ENCODE measurements around the gene MLPH. TPM values are rescaled to one million over a fixed set of nuclear protein-coding genes. Genes with fewer than 3 reads are reported as not detected.

Gene MLPH
- total and polyA plus RNA-seq, 2 of the 13 experiments (the other 11 are each of a cell fraction or from before 2014, with no cell fraction given) = 0.12 TPM; not detected in 1

DNA sequence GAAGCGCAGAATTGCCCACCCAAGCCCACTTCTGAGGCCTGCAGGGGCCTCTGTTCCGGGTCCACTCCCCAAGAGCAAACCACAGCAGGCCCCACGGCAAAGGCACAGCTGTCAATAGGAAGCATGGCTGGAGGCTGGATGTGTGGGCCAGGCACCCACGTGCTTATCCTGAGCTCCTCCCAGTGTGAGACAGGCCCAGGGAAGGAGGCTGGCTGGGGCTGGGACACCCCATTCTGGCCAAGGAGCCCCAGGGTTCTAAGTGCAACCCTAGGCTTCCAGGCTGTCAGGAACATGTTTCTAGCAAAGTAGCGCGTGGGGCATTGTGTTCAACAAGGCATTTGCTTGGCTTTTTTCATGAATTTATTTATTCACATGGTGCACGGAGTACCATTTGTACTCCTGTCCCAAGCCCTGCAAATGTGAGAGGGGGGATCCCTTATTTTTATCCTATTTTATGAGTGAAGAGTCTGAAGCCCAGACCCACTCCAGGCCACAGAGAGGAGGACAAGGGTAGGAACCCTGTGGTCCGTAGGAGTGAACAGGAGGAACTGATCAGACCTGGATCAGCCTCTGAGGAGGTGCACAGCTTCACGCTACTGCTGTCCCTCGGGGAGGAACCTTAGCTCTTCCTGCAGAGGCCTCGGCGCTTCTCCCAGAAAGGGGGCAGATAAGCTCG lies 109.6 kb downstream of the MLPH start (continued):
- TF ChIP-seq, protein P1, sequence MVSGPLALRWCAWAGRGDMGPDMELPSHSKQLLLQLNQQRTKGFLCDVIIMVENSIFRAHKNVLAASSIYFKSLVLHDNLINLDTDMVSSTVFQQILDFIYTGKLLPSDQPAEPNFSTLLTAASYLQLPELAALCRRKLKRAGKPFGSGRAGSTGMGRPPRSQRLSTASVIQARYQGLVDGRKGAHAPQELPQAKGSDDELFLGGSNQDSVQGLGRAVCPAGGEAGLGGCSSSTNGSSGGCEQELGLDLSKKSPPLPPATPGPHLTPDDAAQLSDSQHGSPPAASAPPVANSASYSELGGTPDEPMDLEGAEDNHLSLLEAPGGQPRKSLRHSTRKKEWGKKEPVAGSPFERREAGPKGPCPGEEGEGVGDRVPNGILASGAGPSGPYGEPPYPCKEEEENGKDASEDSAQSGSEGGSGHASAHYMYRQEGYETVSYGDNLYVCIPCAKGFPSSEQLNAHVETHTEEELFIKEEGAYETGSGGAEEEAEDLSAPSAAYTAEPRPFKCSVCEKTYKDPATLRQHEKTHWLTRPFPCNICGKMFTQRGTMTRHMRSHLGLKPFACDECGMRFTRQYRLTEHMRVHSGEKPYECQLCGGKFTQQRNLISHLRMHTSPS (CRISPR knock-in tag; IDR thresholded peaks at IDR 0.05; ENCODE audit: low read depth) = no peak
- no peak for TF ChIP-seq ARNT2 (CRISPR knock-in tag; IDR thresholded peaks at IDR 0.05; ENCODE audit: low read depth)
- no peak for TF ChIP-seq ZNF605 (CRISPR knock-in tag; IDR thresholded peaks at IDR 0.05)
- TF ChIP-seq ZBTB7B (CRISPR knock-in tag; IDR thresholded peaks at IDR 0.05) = 0 out of 2 replicates have a peak, but pooled peaks have one; percentile 30
- TF ChIP-seq TEAD3 (CRISPR knock-in tag; optimal IDR thresholded peaks at IDR 0.05; ENCODE audit: borderline replicate concordance) = no peak
- no peak for TF ChIP-seq ZFP41 (CRISPR knock-in tag; IDR thresholded peaks at IDR 0.05; ENCODE audit: borderline replicate concordance)
- no peak for TF ChIP-seq RAD21 (CRISPR knock-in tag; IDR thresholded peaks at IDR 0.05)
- TF ChIP-seq ZNF460 (CRISPR knock-in tag; IDR thresholded peaks at IDR 0.05; ENCODE audit: borderline replicate concordance) = no peak
- TF ChIP-seq ZNF546 (CRISPR knock-in tag; conservative IDR thresholded peaks at IDR 0.05) = no peak
- no peak for TF ChIP-seq MATR3 (CRISPR knock-in tag; IDR thresholded peaks at IDR 0.05)
- TF ChIP-seq, protein P2, sequence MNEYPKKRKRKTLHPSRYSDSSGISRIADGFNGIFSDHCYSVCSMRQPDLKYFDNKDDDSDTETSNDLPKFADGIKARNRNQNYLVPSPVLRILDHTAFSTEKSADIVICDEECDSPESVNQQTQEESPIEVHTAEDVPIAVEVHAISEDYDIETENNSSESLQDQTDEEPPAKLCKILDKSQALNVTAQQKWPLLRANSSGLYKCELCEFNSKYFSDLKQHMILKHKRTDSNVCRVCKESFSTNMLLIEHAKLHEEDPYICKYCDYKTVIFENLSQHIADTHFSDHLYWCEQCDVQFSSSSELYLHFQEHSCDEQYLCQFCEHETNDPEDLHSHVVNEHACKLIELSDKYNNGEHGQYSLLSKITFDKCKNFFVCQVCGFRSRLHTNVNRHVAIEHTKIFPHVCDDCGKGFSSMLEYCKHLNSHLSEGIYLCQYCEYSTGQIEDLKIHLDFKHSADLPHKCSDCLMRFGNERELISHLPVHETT (CRISPR knock-in tag; conservative IDR thresholded peaks at IDR 0.05) = no peak
- TF ChIP-seq SP4 (CRISPR knock-in tag; IDR thresholded peaks at IDR 0.05) = peak; percentile 8; the same call in 1 of the 2 replicates
- no peak for TF ChIP-seq ZNF383 (CRISPR knock-in tag; IDR thresholded peaks at IDR 0.05; ENCODE audit: borderline replicate concordance)
- TF ChIP-seq, protein P3, sequence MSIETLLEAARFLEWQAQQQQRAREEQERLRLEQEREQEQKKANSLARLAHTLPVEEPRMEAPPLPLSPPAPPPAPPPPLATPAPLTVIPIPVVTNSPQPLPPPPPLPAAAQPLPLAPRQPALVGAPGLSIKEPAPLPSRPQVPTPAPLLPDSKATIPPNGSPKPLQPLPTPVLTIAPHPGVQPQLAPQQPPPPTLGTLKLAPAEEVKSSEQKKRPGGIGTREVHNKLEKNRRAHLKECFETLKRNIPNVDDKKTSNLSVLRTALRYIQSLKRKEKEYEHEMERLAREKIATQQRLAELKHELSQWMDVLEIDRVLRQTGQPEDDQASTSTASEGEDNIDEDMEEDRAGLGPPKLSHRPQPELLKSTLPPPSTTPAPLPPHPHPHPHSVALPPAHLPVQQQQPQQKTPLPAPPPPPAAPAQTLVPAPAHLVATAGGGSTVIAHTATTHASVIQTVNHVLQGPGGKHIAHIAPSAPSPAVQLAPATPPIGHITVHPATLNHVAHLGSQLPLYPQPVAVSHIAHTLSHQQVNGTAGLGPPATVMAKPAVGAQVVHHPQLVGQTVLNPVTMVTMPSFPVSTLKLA (IDR thresholded peaks at IDR 0.05) = no peak
- no peak for TF ChIP-seq NR1H2 (CRISPR knock-in tag; IDR thresholded peaks at IDR 0.05; ENCODE audit: borderline replicate concordance, low read depth)
- TF ChIP-seq ADNP (CRISPR knock-in tag; IDR thresholded peaks at IDR 0.05) = no peak
- TF ChIP-seq NFYC (CRISPR knock-in tag; IDR thresholded peaks at IDR 0.05) = no peak
- TF ChIP-seq GTF2F1 (IDR thresholded peaks at IDR 0.05; ENCODE audit: low read length) = no peak
- peak; percentile 40; the same call in 1 of the 2 replicates for TF ChIP-seq ZNF768 (CRISPR knock-in tag; IDR thresholded peaks at IDR 0.05)
- TF ChIP-seq CENPX (CRISPR knock-in tag; IDR thresholded peaks at IDR 0.05) = no peak
- no peak for TF ChIP-seq ZNF607 (CRISPR knock-in tag; IDR thresholded peaks at IDR 0.05; ENCODE audit: borderline replicate concordance)
- no peak; the same call in 1 of the 2 replicates for TF ChIP-seq BRD4 (CRISPR knock-in tag; IDR thresholded peaks at IDR 0.05)
- TF ChIP-seq ZKSCAN8 (CRISPR knock-in tag; IDR thresholded peaks at IDR 0.05; ENCODE audit: borderline replicate concordance) = no peak
- TF ChIP-seq ZNF317 (CRISPR knock-in tag; IDR thresholded peaks at IDR 0.05) = no peak
- no peak for TF ChIP-seq ZNF354B (CRISPR knock-in tag; IDR thresholded peaks at IDR 0.05)
- TF ChIP-seq MIER2 (CRISPR knock-in tag; IDR thresholded peaks at IDR 0.05) = no peak
- TF ChIP-seq ZNF772 (CRISPR knock-in tag; IDR thresholded peaks at IDR 0.05) = 0 out of 2 replicates have a peak, but pooled peaks have one; percentile 36
